BLaER1 (cell line): ENCODE results near the gene STAG1.
"Not testable (repeated sequence)": the region's sequence is repeated elsewhere in the genome, so short reads cannot be mapped to it uniquely, and the experiment has no call there.

Experiments
- H3K27ac ChIP-seq: shearing (Covaris generic); formaldehyde crosslinking; 2 replicates; pipeline ENCODE4 v1.8.1; 2022
- H3K27me3 ChIP-seq: shearing (Covaris generic); formaldehyde crosslinking; 2 replicates; pipeline ENCODE4 v1.8.1; 2022
- H3K36me3 ChIP-seq: shearing (Covaris generic); formaldehyde crosslinking; 2 replicates; pipeline ENCODE4 v1.8.1; 2022
- H3K4me1 ChIP-seq: shearing (Covaris generic); formaldehyde crosslinking; 2 replicates; pipeline ENCODE4 v1.8.1; 2022
- H3K4me2 ChIP-seq: shearing (Covaris generic); formaldehyde crosslinking; 2 replicates; pipeline ENCODE4 v1.8.1; 2022
- H3K4me3 ChIP-seq: shearing (Covaris generic); formaldehyde crosslinking; 2 replicates; pipeline ENCODE4 v1.8.1; 2022
- H3K9ac ChIP-seq: shearing (Covaris generic); formaldehyde crosslinking; 2 replicates; pipeline ENCODE4 v1.8.1; 2022
- H3K9me3 ChIP-seq: shearing (Covaris generic); formaldehyde crosslinking; 2 replicates; pipeline ENCODE4 v1.8.1; 2022
- H4K20me1 ChIP-seq: shearing (Covaris generic); formaldehyde crosslinking; 2 replicates; pipeline ENCODE4 v1.8.1; 2022
- Cebpa-rat ChIP-seq: shearing (Covaris generic); IDR thresholded peaks from 2 replicates; pipeline ENCODE4 v1.8.1; 2022

STAG1 gene

DNA sequence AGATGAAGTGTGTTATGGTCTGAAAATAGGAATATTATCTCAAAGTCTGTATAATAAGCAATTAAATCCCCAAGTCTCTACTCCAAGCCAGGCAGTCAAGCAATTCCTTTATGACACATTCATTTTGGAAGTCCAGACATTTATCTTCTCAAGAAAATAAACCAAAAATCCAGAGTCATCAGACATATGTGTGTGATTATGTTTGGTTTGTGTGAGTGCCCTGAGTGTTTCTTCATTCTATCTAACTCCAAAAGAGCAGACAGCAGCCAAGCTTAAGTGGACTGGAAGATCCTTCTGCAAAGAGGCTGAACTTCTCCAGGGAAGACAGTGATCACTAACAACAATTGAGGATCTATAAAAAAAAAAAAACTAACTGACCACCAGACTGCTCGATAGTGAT, 239.8 kb downstream of the STAG1 start:
- no peak overlapping the region for H3K4me2 ChIP-seq
- H3K36me3 ChIP-seq = peaks cover 31% of the 10 kb centered on the region
- no peak overlapping the region for H3K4me3 ChIP-seq
- no peaks in the 10 kb centered on the region for H4K20me1 ChIP-seq
- no peak for TF ChIP-seq Cebpa-rat
- H3K9ac ChIP-seq = no peak overlapping the region
- H3K27ac ChIP-seq = no peak overlapping the region
- no peaks in the 10 kb centered on the region; the same call in 1 of the 2 replicates for H3K9me3 ChIP-seq
- no peaks in the 10 kb centered on the region for H3K27me3 ChIP-seq
- no peaks in the 10 kb centered on the region for H3K4me1 ChIP-seq

DNA sequence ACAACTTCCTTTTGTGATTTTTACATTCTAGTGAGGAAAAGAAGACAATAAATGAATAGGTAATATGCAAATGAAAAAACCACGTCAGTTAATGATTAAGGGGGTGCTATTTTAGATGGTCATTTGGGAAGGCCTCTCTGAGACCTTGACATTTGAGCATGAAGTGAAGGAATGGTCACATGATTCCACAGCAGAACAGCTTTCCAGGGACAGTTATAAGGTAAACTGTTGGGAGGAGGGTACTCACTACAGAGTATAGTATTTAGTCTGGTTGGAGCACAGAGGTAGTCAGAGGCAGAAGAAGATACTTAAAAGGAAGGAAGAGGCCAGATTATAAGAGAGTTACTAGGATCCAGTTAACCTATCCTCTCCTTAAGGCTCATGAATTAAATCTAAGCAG, 246.5 kb downstream of the STAG1 start:
- Histone ChIP-seq H4K20me1 (no peaks in the 10 kb centered on the region), H3K4me1 (no peaks in the 10 kb centered on the region), H3K9me3 (no peaks in the 10 kb centered on the region), H3K27ac (no peak overlapping the region), H3K9ac (no peak overlapping the region), H3K36me3 (peaks cover 30% of the 10 kb centered on the region), H3K27me3 (no peaks in the 10 kb centered on the region), H3K4me3 (no peak overlapping the region), H3K4me2 (no peak overlapping the region)
- no peak for TF ChIP-seq Cebpa-rat

DNA sequence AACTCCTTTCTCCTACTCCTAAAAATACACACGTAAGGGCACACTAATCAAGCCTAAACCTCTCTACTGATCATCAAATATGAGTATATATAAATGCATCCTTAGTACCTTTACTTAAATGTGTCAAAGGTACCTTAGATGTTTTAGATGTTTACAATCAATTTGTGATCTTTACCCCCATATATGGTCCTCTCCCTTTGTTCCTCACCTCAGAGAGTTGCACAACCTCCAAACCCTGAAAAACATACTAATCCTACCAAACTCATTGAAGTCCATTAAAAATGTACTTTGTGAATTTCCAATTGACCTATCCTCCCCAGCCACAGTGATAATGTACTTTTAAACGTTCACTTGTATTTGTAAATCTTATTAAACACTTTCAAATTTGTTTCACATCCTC, 249.1 kb downstream of the STAG1 start:
- TF ChIP-seq Cebpa-rat = no peak
- Histone ChIP-seq H3K36me3 (peaks cover 33% of the 10 kb centered on the region), H3K27me3 (no peaks in the 10 kb centered on the region), H3K27ac (no peak overlapping the region), H3K4me1 (no peaks in the 10 kb centered on the region), H3K4me3 (no peak overlapping the region), H3K9me3 (no peaks in the 10 kb centered on the region), H3K9ac (no peak overlapping the region), H4K20me1 (no peaks in the 10 kb centered on the region), H3K4me2 (no peak overlapping the region)

DNA sequence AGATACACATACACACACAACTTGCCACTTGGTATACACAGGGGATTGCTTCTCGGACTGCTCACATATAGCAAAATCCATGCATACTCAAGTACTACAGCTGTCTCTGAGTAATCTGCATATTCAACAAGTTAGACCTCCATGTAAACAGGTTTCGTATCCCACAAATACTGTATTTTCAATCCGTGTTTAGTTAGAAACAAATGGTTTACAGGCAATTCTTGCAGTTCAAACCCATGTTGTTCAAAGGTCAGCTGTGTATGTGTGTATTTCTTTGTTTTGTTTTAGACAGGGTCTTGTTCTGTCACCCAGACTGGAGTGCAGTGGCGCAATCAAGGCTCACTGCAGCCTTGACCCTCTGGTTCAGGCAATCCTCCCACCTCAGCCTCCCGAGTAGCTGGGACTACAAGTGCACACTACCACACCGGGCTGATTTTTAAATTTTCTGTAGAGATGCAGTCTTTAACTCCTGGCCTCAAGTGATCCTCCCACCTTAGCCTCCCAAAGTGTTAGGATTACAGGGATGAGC, 253.2 kb downstream of the STAG1 start:
- no peak for TF ChIP-seq Cebpa-rat
- Histone ChIP-seq H3K36me3 (peaks cover 45% of the 10 kb centered on the region), H3K4me3 (no peak overlapping the region), H3K4me2 (no peak overlapping the region), H3K27ac (no peak overlapping the region), H3K9me3 (peaks cover 9% of the 10 kb centered on the region), H3K9ac (no peak overlapping the region), H3K27me3 (no peaks in the 10 kb centered on the region), H4K20me1 (no peaks in the 10 kb centered on the region), H3K4me1 (no peaks in the 10 kb centered on the region)

DNA sequence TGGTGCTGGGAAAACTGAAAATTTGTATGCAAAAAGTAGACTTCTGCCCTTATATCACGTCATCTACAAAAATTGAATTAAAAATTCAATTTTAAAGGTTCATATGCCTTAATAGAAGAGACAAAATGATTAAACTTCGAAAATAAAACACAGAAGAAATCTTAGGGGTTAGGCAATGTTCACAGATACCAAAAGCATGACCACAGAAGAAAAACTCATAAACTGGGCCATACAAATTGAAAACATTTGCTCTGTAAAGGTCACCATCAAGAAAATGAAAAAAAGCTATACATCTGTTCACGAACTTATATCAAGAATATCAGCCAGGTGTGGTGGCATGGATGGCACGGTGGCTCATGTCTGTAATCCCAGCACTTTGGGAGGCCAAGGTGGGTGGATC, 257.0 kb downstream of the STAG1 start:
- H3K4me2 ChIP-seq = no peak overlapping the region
- peaks cover 12% of the 10 kb centered on the region for H3K9me3 ChIP-seq
- H4K20me1 ChIP-seq = no peaks in the 10 kb centered on the region
- no peaks in the 10 kb centered on the region for H3K4me1 ChIP-seq
- no peak overlapping the region for H3K27ac ChIP-seq
- no peaks in the 10 kb centered on the region for H3K27me3 ChIP-seq
- no peak for TF ChIP-seq Cebpa-rat
- no peak overlapping the region for H3K4me3 ChIP-seq
- peaks cover 61% of the 10 kb centered on the region for H3K36me3 ChIP-seq
- no peak overlapping the region for H3K9ac ChIP-seq

DNA sequence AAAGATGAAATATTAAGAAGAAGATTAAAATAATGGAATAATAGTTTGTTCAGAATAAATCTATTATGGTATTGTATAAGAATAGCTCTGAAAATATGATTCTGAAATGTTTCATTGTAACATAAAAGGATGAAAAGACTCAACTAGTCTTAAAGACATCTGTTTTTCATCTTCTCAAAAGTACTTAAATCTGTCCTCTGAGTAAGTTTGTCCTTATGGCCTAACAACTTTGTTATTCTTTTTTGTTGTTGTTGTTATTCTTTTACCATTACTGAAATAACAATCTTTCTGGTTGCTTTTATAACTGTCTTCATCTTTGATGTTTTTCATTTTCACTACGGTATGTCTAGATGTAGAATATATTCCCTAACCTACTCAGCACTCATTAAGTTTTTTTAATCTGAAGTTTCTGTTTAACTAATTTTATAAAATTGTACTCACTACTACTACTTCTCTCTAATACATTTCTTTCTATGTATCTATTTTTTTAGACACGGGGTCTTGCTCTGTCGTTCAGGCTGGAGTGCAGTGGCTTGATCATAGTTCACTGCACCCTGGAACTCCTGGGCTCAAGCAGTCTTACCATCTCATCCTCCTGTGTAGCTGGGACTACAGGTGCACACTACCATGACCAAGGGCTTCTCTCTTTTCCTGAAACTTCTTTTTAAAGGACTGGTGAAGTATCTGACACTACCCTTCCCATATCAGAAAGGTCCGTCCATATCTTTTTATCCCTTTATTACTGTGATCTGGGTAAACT, 261.4 kb downstream of the STAG1 start:
- Histone ChIP-seq H3K27ac (no peak overlapping the region), H3K9me3 (peaks cover 12% of the 10 kb centered on the region), H4K20me1 (no peaks in the 10 kb centered on the region), H3K27me3 (no peaks in the 10 kb centered on the region), H3K36me3 (peaks cover 72% of the 10 kb centered on the region), H3K4me3 (no peak overlapping the region), H3K9ac (no peak overlapping the region), H3K4me1 (no peaks in the 10 kb centered on the region), H3K4me2 (no peak overlapping the region)
- no peak for TF ChIP-seq Cebpa-rat

DNA sequence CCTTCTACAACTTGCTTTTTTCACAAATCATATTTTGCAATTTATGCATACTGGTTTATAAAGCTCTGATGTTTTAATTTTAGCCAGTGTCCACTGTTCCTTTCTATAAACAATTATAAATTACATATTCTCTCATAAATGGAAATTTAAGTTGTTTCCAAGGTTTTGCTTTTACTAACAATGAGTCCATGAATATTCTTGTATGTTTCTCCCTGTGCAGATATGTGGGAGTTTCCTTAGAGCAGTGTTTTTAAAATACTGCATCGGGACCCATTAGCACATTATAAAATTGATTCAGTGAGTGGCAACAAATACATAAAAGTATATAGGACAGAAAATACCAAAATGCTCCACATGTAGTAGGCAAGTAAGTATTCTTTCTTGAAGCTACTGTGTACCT, 266.4 kb downstream of the STAG1 start:
- Histone ChIP-seq H3K4me1 (no peaks in the 10 kb centered on the region), H3K27ac (no peak overlapping the region), H3K27me3 (no peaks in the 10 kb centered on the region), H3K36me3 (peaks cover 37% of the 10 kb centered on the region), H3K9me3 (peaks cover 7% of the 10 kb centered on the region), H4K20me1 (no peaks in the 10 kb centered on the region), H3K9ac (no peak overlapping the region), H3K4me2 (no peak overlapping the region), H3K4me3 (no peak overlapping the region)
- TF ChIP-seq Cebpa-rat = no peak

DNA sequence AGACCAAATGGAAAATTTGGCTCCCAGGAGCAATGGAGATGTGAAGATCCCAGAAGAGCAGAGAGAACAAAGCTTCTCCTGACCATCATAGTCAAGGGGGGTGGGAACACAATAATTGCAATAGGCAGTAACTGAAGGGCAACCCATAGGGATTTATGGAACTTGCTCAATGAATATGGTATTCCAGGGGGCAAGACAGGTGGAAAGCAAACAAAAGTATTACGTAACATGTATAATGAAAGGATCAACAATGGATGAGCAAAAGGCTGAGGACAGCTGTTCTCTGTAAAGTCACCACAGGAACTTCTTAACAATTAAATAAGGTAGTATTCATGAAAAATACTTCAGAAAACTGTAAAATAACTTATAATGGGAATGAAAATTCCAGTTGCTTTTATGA, 275.9 kb downstream of the STAG1 start:
- H3K27ac ChIP-seq = no peak overlapping the region
- H4K20me1 ChIP-seq = no peaks in the 10 kb centered on the region
- peaks cover 45% of the 10 kb centered on the region for H3K36me3 ChIP-seq
- H3K9me3 ChIP-seq = no peaks in the 10 kb centered on the region
- H3K27me3 ChIP-seq = no peaks in the 10 kb centered on the region
- H3K9ac ChIP-seq = no peak overlapping the region
- H3K4me1 ChIP-seq = no peaks in the 10 kb centered on the region
- no peak overlapping the region for H3K4me2 ChIP-seq
- TF ChIP-seq Cebpa-rat = peak; percentile 53; the same call in 1 of the 2 replicates
- no peak overlapping the region for H3K4me3 ChIP-seq

DNA sequence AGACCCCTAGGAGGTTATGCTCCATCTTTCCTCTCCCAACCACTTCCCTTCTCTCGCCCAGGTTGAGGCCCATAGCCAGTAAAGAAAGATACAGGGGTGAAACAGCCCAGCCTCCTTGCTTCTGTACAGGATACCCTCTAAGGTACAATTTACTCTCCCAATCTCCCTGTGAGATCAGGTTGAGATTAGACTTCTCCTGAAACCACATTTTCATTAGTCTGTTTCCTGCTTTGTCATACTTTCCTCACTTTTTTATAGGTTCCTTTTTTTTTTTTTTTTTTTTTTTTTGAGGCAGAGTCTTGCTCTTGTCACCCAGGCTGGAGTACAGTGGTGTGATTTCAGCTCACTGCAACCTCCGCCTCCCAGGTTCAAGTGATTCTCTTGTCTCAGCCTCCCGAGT, 277.3 kb downstream of the STAG1 start:
- not testable (repeated sequence) for H3K4me3 ChIP-seq, H3K9ac ChIP-seq, H3K27ac ChIP-seq, H3K4me1 ChIP-seq, H3K27me3 ChIP-seq, H4K20me1 ChIP-seq, H3K4me2 ChIP-seq, H3K9me3 ChIP-seq
- peaks cover 52% of the 10 kb centered on the region for H3K36me3 ChIP-seq

DNA sequence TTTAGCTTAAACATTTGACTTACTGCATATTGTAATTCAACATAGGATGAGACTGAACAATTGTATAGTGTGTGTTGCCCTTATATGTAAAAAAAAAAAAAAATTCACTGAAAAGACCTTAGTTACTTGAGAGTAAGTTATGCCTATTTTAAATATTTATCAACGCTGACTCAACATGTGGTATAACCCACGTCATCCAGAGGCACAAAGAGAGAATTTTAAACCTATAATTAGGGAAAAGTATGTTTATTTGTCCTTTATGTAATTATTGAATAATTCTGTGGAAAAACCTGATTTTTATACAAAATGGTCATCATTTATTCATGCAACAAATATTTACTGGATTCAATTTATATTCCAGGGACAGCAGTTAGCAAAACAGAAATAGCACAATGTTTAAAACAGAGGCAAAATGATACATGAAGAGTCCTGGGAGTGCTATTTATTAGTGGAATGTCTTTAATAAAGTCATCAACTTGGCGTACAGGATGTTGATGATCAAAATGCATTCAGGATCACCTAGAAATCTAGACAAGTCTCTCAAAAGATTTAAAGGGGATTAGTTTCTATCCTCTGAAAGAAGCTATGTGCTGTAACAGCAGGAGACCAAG, 278.4 kb downstream of the STAG1 start:
- Histone ChIP-seq H3K9me3 (0 out of 2 replicates have a peak, but pooled peaks cover 4% of the 10 kb centered on the region), H4K20me1 (no peaks in the 10 kb centered on the region), H3K4me1 (no peaks in the 10 kb centered on the region), H3K36me3 (peaks cover 52% of the 10 kb centered on the region), H3K9ac (no peak overlapping the region), H3K4me3 (no peak overlapping the region), H3K27me3 (no peaks in the 10 kb centered on the region), H3K4me2 (no peak overlapping the region), H3K27ac (no peak overlapping the region)
- no peak for TF ChIP-seq Cebpa-rat
